GM12878 (cell line): ENCODE results near the gene PXT1. TPM values are rescaled to one million over a fixed set of nuclear protein-coding genes. Genes with fewer than 3 reads are reported as not detected.
A peak's percentile ranks its signal among the peaks of the same experiment; 100 is the strongest.

ENCODE experiments used
- BCLAF1 ChIP-seq: fragments of 450-650 bp; IDR thresholded peaks from 2 replicates; pipeline ENCODE4 v1.6.1; 2017; ENCODE audit warnings: antibody characterized with exemption, mild to moderate bottlenecking, moderate library complexity
- BMI1 ChIP-seq: fragments of 450-650 bp; IDR thresholded peaks from 2 replicates; pipeline ENCODE4 v1.6.1; 2016; ENCODE audit warnings: mild to moderate bottlenecking, moderate library complexity, borderline replicate concordance
- CEBPB ChIP-seq, 2 experiments: fragments of 150-350 bp in 1 of 2; IDR thresholded peaks; 2 replicates each; pipeline ENCODE4 v1.6.1; 2012 to 2014; ENCODE audit warnings: low read depth in 2 of 2, low read length in 2 of 2, borderline replicate concordance in 1 of 2, inconsistent platforms in 1 of 2
- CEBPZ ChIP-seq: fragments of 150-350 bp; IDR thresholded peaks from 2 replicates; pipeline ENCODE4 v1.6.1; 2016; ENCODE audit warnings: low read depth, low read length
- CHD2 ChIP-seq: IDR thresholded peaks from 2 replicates; pipeline ENCODE4 v1.6.1; 2011; ENCODE audit warnings: low read depth, low read length, improper control_type of control experiment, borderline replicate concordance
- CREB1 ChIP-seq: IDR thresholded peaks from 2 replicates; pipeline ENCODE4 v1.6.1; 2012; ENCODE audit warnings: low read depth, mild to moderate bottlenecking, inconsistent platforms
- CTCF ChIP-seq, 3 experiments: IDR thresholded peaks in 2 of 3; conservative IDR thresholded peaks in 1 of 3; 2 replicates each; pipeline ENCODE4 v1.5.1; 2011; ENCODE audit warnings: low read depth in 3 of 3, low read length in 3 of 3, mild to moderate bottlenecking in 3 of 3, control low read depth in 2 of 3, moderate library complexity in 2 of 3, inconsistent platforms in 1 of 3, mixed read lengths in 1 of 3; ENCODE audit not compliant: control insufficient read depth in 2 of 3, insufficient read depth in 1 of 3; ENCODE audit errors: extremely low read depth in 1 of 3
- EP300 ChIP-seq, 2 experiments: fragments of 150-350 bp in 1 of 2; IDR thresholded peaks; 2 replicates each; pipeline ENCODE4 v1.6.1; 2011 to 2012; ENCODE audit warnings: low read depth in 2 of 2, low read length in 2 of 2, borderline replicate concordance in 1 of 2, improper control_type of control experiment in 1 of 2, inconsistent platforms in 1 of 2; ENCODE audit not compliant: control insufficient read depth in 1 of 2
- GATAD2B ChIP-seq: fragments of 450-650 bp; conservative IDR thresholded peaks from 2 replicates; pipeline ENCODE4 v1.6.1; 2017; ENCODE audit warnings: low read depth, mild to moderate bottlenecking, moderate library complexity
- IKZF1 ChIP-seq: fragments of 450-650 bp; conservative IDR thresholded peaks from 2 replicates; pipeline ENCODE4 v1.6.1; 2017; ENCODE audit warnings: antibody characterized with exemption, mild to moderate bottlenecking
- IRF4 ChIP-seq: IDR thresholded peaks from 2 replicates; pipeline ENCODE4 v1.6.1; 2011; ENCODE audit warnings: low read depth, low read length
- NR2C1 ChIP-seq: fragments of 450-650 bp; IDR thresholded peaks from 2 replicates; pipeline ENCODE4 v1.6.1; 2017; ENCODE audit warnings: antibody characterized with exemption, mild to moderate bottlenecking, moderate library complexity
- PAX8 ChIP-seq: fragments of 450-650 bp; IDR thresholded peaks from 2 replicates; pipeline ENCODE4 v1.6.1; 2017; ENCODE audit warnings: mild to moderate bottlenecking, moderate library complexity
- POLR2A ChIP-seq: IDR thresholded peaks from 2 replicates; pipeline ENCODE4 v1.6.1; 2011; ENCODE audit warnings: low read depth, mild to moderate bottlenecking, low read length
- SIN3A ChIP-seq: IDR thresholded peaks from 2 replicates; pipeline ENCODE4 v1.6.1; 2012; ENCODE audit warnings: low read depth, low read length, improper control_type of control experiment
- SKIL ChIP-seq: fragments of 450-650 bp; IDR thresholded peaks from 2 replicates; pipeline ENCODE4 v1.6.1; 2017; ENCODE audit warnings: mild to moderate bottlenecking, low read depth, inconsistent platforms; ENCODE audit not compliant: poor library complexity, severe bottlenecking
- SMARCA5 ChIP-seq: fragments of 450-650 bp; IDR thresholded peaks from 2 replicates; pipeline ENCODE4 v1.6.1; 2017; ENCODE audit warnings: mild to moderate bottlenecking
- SMC3 ChIP-seq: IDR thresholded peaks from 2 replicates; pipeline ENCODE4 v1.6.1; 2011; ENCODE audit warnings: low read length, improper control_type of control experiment, borderline replicate concordance
- STAT1 ChIP-seq: fragments of 450-650 bp; conservative IDR thresholded peaks from 2 replicates; pipeline ENCODE4 v1.6.1; 2014; ENCODE audit warnings: antibody characterized with exemption, mild to moderate bottlenecking
- polyA plus RNA-seq, 11 experiments: library from polyadenylated mRNA; depleted of rRNA in 4 of 11; unstranded in 6 of 11; stranded (reverse) in 5 of 11; fragments of >200 nt; fragmentation: Nextera tagmentation in 4 of 11; fragmentation: Illumina TruSeq in 1 of 11; extraction: Ambion mirVana in 4 of 11; extraction: Trizol in 1 of 11; gene quantifications; 1 replicate in 1 of 11; 2 replicates in 10 of 11; pipeline versions ENCODE4 v1.2.1 to v1.2.3, GENCODE V29; 2011 to 2016; ENCODE audit warnings: inconsistent platforms in 2 of 11, missing spikeins in 2 of 11, low read depth in 1 of 11
- total RNA-seq, 4 experiments: library from RNA; depleted of rRNA in 3 of 4; stranded (reverse); fragments of >200 nt in 3 of 4; fragmentation: Illumina TruSeq in 1 of 4; extraction: Trizol in 1 of 4; gene quantifications; 2 replicates each; pipeline versions ENCODE4 v1.2.1 to v1.2.3, GENCODE V29; 2013 to 2021

Gene PXT1
- total and polyA plus RNA-seq, 10 of the 15 experiments (the other 5 are each of a cell fraction or from before 2014, with no cell fraction given): 0.27 to 2.9 (median 0.50) TPM

GRCh38 chr6:36360241-36361054, 82.2 kb downstream of the PXT1 start (continued):
- TF ChIP-seq STAT1 (0 out of 2 replicates have a peak, but pooled peaks have one; percentile 12), BCLAF1 (no peak), IKZF1 (peak; percentile 77), CREB1 (no peak), GATAD2B (peak; percentile 28; the same call in 1 of the 2 replicates), SKIL (peak; percentile 56), CHD2 (no peak; the same call in 1 of the 2 replicates), CTCF (IDR thresholded peaks at IDR 0.05 in 2 of 3, conservative IDR thresholded peaks at IDR 0.05 in 1 of 3; ENCODE audit: control insufficient read depth in 2 of 3, extremely low read depth in 1 of 3, insufficient read depth in 1 of 3, low read depth in 3 of 3, low read length in 3 of 3) (peak; percentile 78 to 93 (median 81)), POLR2A (no peak), BMI1 (no peak), PAX8 (no peak), SMC3 (peak; percentile 84), IRF4 (no peak), CEBPZ (no peak), CEBPB (IDR thresholded peaks at IDR 0.05; ENCODE audit: borderline replicate concordance in 1 of 2, low read depth in 2 of 2, low read length in 2 of 2) (no peak), NR2C1 (no peak), EP300 (IDR thresholded peaks at IDR 0.05; ENCODE audit: borderline replicate concordance in 1 of 2, control insufficient read depth in 1 of 2, low read depth in 2 of 2, low read length in 2 of 2) (peak in 1 of 2 experiments; percentile 16; a peak in 1 of 4 replicates), SMARCA5 (0 out of 2 replicates have a peak, but pooled peaks have one; percentile 65), SIN3A (0 out of 2 replicates have a peak, but pooled peaks have one; percentile 44)
